Jurkat, Clone E6-1 (cell line): Measurements from ENCODE around the gene KIF3B.
"Not testable (repeated sequence)": the region's sequence is repeated elsewhere in the genome, so short reads cannot be mapped to it uniquely, and the experiment has no call there.

Experiments used
- DNase-seq: peaks from one replicate; pipeline ENCODE4 v3.0.0-alpha.2; 2011; ENCODE audit warnings: low read depth, low spot score
- H3K4me3 ChIP-seq: 2 replicates; pipeline ENCODE4 v1.5.1; 2011; ENCODE audit warnings: mild to moderate bottlenecking, low read length, control low read depth, moderate library complexity

KIF3B gene

DNA sequence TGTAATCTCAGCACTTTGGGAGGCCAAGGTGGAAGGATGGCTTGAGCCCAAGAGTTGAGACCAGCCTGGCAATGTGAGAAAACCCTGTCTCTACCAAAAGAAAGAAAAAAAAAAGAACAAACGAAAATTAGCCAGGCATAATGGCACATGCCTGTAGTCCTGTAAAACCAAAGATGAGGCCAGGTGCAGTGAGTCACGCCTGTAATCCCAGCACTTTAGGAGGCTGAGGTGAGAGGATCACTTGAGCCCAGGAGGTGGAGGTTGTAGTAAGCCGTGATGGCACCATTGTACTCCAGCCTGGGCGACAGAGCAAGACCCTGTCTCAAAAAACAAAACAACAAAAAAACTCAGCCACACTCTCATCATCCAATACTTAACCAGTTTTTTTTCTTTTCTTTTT is 32.5 kb upstream of the KIF3B start:
- no peak for DNase-seq
- H3K4me3 ChIP-seq, result no peak overlapping the region

DNA sequence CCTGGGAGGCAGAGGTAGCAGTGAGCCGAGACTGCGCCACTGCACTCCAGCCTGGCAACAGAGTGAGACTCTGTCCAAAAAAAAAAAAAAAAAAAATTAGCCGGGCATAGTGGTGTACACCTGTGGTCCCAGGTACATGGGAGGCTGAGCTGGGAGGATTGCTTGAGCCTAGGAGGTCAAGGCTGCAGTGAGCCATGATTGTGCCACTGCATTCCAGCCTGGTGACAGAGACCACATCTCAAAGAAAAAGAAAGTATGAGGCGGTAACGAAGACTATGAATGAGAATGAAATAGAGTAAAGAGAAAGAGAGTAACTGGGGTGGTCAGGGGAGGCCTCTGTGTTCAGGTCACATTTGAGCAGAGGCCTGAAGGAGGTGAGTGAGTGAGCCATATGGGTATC is 31.2 kb upstream of the KIF3B start:
- DNase-seq, H3K4me3 ChIP-seq: not testable (repeated sequence)

DNA sequence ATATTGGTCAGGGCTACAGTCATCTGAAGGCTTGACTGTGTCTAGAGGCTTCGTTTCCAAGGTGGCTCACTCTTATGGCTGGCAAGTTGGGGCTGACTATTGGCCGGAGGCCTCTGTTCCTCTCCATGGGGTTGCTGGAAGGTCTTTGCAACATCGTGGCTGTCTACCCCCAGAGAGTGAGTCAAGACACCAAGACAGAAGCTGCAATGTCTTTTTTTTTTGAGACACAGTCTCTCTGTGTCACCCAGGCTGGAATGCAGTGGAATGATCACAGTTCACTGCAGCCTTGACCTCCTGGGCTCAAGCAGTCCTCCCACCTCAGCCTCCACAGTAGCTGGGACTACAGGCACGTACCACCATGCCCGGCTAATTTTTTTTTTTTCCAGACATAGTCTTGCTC is 29.4 kb upstream of the KIF3B start:
- no peak overlapping the region for H3K4me3 ChIP-seq
- DNase-seq, result no peak

DNA sequence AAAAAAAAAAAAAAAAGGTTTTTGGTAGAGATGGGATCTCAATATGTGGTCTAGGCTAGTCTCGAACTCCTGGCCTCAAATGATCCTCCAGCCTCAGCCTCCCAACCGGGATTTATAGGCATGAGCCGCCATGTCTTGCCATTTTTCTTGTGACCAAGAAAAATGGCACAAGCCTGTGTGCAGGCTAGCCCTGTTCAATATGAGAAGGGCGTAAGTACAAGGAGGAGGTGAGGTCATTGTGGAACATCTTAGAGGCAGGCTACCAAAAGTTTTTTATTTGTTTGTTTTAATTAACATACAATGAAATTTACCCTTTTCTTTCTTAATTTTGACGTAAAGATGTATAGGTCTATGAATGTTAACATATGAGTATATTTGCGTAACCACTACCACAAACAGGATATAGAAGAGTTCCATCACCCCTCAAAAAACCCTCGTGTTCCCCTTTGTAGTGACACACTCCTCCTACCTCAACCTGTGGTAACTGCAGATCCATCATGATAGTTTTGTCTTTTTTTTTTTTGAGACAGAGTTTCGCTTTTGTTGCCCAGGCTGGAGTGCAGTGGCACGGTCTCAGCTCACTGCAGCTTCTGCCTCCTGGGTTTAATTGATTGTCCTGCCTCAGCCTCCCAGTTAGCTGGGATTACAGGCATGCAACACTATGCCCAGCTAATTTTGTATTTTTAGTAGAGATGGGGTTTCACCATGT is 28.3 kb upstream of the KIF3B start:
- H3K4me3 ChIP-seq, result no peak overlapping the region
- peak; percentile 82 for DNase-seq

DNA sequence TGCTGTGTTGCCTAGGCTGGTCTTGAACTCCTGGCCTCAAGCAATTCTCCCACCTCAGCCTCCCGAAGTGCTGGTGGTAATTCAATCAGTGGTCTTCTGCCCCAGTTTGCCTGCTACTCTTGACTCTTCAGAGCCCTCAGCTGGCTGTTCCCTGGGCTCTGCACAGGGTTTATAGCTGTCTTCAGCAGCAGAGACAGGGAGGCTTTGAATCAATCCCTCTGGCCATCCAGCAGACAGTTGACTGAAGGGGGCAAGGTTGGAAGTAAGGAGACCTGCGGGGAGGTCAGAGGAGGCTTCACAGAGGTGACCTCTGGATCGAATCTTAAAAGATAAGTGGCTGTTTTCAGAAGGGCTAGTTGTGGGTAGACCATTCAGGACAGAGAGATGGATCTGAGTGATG is 26.0 kb upstream of the KIF3B start:
- H3K4me3 ChIP-seq, result no peak overlapping the region

DNA sequence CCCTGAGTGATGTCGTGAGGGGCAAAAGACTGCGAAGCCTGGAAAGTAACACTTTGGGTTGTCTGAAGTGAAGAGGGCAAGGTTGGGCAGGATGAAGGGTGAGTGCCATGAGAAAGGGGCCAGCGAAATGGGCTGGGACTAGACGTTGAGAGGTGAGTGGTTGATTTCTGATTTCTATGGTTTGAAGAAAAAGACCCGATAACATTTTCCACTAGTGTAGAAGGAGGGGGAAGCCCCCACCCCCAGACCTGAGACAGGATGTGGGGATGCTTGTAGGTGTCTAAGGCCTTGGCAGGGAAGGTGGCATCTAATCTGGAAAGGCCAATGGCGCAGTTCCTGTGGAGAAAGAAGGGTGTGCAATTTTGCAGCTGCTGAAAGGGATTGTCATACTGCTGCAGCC is 25.3 kb upstream of the KIF3B start:
- H3K4me3 ChIP-seq, result no peak overlapping the region
- no peak for DNase-seq

More for the DNA sequence above, 26.0 kb upstream of the KIF3B start:
- DNase-seq, result no peak

DNA sequence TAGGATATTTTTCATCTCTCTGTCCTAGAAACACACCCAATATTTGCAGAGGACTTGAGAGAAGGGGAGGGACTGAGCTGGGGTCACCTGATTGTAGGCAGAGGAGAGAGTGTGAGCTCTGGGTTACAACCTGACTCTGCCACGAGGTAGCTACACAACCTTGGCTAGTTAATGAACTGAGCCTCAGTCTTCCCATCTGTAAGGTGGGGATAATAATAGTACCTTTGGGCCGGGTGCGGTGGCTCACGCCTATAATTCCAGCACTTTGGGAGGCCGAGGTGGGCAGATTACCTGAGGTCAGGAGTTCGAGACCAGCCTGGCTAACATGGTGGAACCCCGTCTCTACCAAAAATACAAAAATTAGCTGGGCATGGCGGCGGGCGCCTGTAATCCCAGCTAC is 16.5 kb upstream of the KIF3B start:
- not testable (repeated sequence) for H3K4me3 ChIP-seq, DNase-seq

DNA sequence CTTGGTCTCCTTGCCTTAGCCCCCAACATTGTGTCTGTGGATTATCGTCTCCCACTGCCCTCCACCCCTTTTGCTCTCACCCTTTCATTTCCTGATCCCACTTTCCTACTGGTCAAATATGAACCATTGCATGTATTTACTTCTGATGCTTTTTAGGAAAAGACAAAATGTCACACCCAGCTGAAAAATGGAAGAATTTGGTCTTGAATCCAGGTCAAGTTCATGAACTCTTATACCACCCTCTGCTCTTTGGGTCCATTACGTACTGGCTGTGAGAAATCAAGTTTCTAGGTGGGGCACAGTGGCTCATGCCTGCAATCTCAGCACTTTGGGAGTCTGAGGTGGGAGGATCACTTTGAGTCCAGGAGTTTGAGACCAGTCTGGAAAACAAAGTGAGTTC is 15.8 kb upstream of the KIF3B start:
- DNase-seq, result no peak
- H3K4me3 ChIP-seq, result no peak overlapping the region

DNA sequence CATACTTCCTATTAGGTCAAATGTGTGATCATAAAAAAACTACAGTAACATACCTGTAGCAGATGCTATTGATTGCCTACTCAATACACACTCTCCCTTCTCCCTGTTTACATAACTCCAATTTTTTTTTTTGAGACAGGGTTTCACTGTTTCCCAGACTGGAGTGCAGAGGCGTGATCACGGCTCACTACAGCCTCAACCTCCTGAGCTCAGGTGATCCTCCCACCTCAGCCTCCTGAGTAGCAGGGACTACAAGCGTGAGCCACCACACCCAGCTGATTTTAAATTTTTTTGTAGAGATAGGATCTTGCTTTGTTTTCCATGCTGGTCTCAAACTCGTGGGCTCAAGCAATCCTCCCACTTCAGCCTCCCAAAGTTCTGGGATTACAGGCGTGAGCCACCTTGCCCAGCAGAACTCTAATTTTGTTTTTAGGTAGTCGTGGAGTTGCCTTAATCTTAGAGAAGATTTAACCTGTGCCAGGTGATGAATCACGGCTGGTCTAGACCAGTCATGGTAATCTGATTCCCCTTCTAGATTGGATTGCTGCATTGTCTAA is 14.0 kb upstream of the KIF3B start:
- no peak overlapping the region for H3K4me3 ChIP-seq
- DNase-seq, result no peak

DNA sequence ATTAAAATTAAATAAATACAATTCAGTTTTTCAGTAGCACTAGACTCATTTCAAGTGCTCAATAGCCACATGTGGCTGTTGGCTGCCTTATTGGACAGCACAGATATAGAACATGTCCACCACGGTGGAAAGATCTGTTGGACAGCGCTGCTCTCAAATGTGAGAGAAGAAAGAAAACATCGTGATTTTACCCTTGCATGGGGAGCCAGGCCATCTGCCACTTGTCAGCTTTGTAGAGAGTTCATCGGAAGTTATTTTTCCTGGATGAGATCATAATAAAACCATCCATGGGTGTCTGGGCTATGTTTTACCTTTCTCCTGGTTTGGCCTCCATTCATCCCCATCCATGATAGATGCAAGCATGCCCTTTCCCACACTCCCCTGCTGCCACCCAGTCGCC is 5.8 kb upstream of the KIF3B start:
- H3K4me3 ChIP-seq, result no peak overlapping the region
- DNase-seq, result no peak

DNA sequence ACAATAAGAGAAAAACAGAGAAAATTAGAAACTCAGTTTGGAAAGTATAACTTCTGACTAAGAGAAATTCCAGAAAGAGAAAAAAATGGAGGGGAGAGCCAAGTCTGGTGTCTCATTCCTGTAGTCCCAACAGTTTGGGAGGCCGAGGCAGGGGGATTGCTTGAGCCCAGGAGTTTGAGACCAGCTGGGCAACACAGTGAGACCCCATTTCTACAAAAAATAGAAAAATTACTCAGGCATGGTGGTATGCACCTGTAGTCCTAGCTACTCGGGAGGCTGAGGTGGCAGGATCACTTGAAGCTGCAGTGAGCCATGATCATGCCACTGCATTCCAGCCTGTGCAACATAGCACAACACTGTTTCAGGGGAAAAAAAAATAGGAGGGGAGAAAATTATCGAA is 3.1 kb upstream of the KIF3B start:
- DNase-seq, result no peak
- H3K4me3 ChIP-seq, result no peak overlapping the region

DNA sequence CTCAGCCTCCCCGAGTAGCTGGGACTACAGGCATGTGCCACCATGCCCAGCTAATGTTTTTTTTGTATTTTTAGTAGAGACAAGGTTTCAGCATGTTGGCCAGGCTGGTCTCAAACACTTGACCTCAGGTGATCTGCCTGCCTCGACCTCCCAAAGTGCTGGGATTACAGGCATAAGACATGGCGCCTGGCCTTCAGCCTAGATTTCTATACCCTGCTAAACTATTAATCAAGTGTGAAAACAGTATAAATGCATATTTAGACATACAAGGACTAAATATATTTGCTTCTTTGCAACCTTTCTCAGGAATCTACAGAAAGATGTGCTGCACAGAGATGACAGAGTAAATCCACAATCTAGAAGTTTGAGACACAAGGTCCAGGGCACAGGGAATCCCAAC is 2.3 kb upstream of the KIF3B start:
- DNase-seq, result not testable (repeated sequence)

DNA sequence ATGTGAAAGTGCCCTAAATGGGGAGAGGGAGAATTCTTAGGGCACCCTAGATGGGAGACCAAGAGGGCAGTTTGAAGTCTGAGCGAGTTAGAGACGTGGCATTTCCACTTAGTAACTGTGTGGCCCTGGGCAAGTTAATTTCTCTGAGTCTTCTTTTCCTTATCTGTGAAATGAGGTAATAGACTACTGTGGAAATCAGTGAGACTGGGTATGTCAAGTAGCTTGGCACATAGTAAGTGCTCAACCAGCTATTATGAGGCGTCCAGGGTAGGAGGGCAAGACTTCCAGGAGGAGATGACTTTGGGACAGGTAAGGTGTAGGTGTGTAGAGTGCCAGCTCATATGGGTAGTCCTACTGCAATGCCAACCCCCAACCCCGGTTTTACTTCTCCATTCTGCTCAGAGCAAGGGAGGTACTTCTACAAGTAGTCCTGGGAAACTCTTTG is 770 bp downstream of the KIF3B start:
- DNase-seq, result no peak
- peak overlapping the region; percentile 85 for H3K4me3 ChIP-seq

More for the DNA sequence above, 2.3 kb upstream of the KIF3B start:
- not testable (repeated sequence) for H3K4me3 ChIP-seq

DNA sequence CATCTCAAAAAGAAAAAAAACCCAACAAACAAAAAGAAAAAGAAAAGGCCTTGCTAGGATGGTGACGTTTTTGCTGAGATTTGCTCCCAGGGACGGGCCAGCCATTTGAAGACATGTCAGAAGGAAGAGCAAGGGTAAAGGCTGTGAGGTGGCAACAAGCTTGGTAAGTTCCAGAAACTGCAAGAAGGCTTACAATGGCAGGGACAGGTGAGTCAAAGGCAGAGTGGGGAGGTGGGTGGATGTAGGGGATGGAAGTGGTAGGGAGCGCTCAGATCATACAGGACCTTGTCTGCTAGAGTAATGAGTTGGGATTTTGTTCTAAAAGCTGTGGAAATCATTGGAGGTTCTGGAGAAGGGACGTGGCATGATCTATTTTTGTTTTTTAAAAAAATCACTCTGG is 4.3 kb downstream of the KIF3B start:
- no peak for DNase-seq
- no peak overlapping the region for H3K4me3 ChIP-seq

DNA sequence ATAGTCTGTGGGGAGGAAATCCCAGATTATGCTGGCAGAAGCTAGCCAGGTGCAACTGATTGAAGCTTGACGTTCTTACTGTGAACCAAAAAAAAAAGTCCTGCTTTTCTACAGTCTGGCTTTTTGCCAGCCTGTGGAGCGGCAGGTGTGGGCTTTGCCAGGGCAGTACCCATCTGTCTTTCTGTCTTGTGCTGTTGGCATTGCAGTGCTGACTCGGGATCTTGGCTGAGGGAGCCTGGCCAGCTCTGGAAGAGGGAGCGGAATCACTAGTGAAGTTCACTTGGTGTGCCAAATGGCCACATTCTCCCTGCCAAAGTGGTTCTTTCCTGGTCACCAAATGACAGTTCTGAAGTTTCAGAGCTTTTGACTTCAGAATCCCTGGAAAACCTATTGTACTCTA is 5.0 kb downstream of the KIF3B start:
- peak; percentile 59 for DNase-seq
- no peak overlapping the region for H3K4me3 ChIP-seq

DNA sequence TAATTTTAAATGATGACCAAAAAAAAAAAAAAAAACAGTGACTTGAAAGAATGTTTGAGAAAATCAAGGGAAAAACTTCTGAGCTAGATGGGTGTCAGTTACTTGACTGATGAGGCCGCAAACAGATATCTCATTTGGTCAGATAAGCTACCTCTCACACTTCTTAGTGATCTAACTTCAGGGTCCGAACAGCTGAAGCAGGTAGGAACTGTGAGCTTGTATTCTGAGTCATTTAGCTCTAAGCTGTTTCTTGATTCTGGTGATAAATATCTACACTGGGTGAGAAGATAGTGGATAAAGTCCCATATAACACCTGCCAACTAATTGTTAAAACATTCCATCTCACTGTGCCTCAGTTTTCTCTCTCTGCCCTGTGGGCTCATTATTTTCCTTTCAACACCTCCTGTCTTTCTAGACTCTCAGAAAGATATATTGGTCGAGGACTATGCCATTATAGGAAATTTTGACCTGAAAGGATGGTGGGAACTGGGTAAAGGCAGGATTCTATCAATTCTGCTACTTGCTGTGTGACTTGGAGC is 7.7 kb downstream of the KIF3B start:
- DNase-seq, result no peak
- no peak overlapping the region for H3K4me3 ChIP-seq

DNA sequence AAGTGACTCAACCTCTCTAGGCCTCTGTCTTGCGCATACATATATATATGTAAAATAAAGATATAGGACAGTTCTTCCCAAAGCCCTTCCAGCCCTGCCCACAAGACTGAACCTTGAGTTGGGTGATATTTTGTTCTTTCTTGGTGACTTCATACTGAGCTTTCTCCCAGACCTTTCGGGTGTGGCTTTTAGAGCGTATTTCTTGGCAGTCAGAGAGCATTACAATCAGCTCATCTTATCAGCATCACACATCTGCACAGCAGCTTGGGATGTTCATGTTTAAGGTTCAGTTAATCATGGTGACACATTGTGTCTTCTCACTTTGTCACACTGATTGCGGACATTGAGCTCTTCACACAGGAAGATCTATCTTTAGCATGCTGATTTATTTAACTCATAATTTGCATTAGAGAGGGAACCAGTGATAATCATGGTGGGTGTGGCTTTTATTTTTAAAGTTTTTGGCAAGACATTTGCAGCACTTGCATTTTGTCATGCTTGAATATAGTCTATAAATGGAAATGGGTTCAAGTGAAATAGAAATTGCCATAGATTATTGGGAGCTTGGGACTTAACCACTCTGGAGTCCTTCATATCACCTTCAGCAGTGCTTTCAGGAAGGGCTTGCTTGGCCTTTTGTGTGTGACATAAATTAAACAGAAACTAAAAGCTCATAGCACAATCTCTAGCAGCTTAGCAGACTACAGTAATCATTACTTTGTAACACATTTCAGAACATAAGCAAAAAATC is 8.3 kb downstream of the KIF3B start:
- peak; percentile 95 for DNase-seq
- H3K4me3 ChIP-seq, result peak overlapping the region; percentile 11; the same call in 1 of the 2 replicates

DNA sequence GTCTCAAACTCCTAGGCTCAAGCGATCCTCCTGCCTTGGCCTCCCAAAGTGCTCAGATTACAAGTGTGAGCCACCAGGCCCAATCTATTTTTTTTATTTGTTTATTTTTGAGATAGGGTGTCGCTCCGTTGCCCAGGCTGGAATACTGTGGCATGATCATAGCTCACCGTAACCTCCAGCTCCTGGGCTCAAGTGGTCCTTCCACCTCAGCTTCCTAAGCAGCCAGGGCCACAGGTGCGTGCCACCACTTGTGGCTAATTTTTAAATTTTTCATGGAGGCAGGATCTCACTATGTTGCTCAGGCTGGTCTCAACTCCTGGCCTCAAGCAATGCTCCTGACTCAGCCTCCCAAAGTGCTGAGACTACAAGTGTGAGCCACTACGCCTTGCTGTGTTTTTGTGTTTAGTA is 9.8 kb downstream of the KIF3B start:
- no peak for DNase-seq
- H3K4me3 ChIP-seq, result no peak overlapping the region

DNA sequence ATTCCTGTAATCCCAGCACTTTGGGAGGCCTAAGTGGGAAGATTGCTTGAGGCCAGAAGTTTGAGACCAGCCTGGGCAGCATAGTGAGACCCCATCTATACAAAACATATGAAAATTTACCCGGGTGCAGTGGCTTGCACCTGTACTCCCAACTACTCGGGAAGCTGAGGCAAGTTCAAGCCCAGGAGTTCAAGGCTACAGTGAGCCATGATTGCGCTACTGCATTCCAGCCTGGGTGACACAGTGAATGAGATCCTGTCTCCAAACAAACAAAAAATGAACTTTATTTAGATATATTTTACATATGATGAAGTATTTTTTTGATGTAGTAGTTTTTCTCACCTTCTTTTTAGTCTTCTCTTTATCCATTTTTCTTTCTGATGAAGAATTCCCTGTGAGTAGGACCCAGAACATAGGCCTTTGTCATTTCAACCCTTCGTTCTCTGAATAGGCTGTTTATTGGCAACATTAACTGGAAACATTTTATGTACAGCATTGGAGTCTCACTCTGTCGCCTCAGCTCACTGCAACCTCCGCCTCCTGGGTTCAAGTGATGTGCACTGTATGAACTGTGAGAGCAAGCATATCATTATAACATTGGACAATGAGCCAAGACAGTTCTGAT is 10.9 kb downstream of the KIF3B start:
- H3K4me3 ChIP-seq, result no peak overlapping the region
- DNase-seq, result no peak

DNA sequence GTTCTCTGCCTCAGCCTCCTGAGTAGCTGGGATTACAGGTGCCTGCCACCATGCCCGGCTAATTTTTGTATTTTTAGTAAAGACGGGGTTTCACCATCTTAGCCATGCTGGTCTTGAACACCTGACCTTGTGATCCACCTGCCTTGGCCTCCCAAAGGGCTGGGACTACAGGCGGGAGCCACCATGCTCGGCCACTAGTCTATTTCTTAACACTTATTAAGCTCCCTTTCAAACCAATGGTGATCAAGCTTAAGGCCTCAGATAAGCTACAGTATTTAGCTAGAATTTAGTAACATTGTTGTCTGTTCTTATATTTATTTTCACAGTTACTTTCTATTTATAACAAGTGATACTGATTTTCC is 11.8 kb downstream of the KIF3B start:
- not testable (repeated sequence) for H3K4me3 ChIP-seq, DNase-seq
